Skeletal muscle tissue (tissue), 4 donors: ENCODE data around the gene USP34. TPM values are rescaled to one million over a fixed set of nuclear protein-coding genes. Genes with fewer than 3 reads are reported as not detected.

Experiments
- H3K27ac ChIP-seq: one replicate; pipeline ENCODE4 v1.7.0; 2013; ENCODE audit warnings: mild to moderate bottlenecking, low read depth, low read length, inconsistent platforms
- H3K27me3 ChIP-seq, 3 donors: one replicate each; pipeline ENCODE4 v1.7.0; 2013; ENCODE audit warnings: low read length in 3 of 3; ENCODE audit not compliant: control insufficient read depth in 3 of 3, insufficient read depth in 3 of 3
- H3K36me3 ChIP-seq, 3 donors: one replicate each; pipeline ENCODE4 v1.7.0; 2013; ENCODE audit warnings: low read length in 3 of 3; ENCODE audit not compliant: control insufficient read depth in 3 of 3, insufficient read depth in 3 of 3
- H3K4me1 ChIP-seq, 3 donors: one replicate each; pipeline ENCODE4 v1.7.0; 2013; ENCODE audit warnings: low read length in 3 of 3, mild to moderate bottlenecking in 3 of 3; ENCODE audit not compliant: control insufficient read depth in 3 of 3, insufficient read depth in 3 of 3
- H3K4me3 ChIP-seq, 3 donors: one replicate each; pipeline ENCODE4 v1.7.0; 2013; ENCODE audit warnings: low read length in 3 of 3
- H3K9ac ChIP-seq, 3 donors: one replicate each; pipeline ENCODE4 v1.7.0; 2013; ENCODE audit warnings: low read length in 3 of 3, mild to moderate bottlenecking in 3 of 3, moderate library complexity in 2 of 3, low read depth in 1 of 3
- H3K9me3 ChIP-seq, 3 donors: one replicate each; pipeline ENCODE4 v1.7.0; 2013; ENCODE audit warnings: low read length in 3 of 3; ENCODE audit not compliant: control insufficient read depth in 3 of 3
- total RNA-seq: library from RNA; depleted of rRNA; stranded (reverse); fragments of >200 nt; gene quantifications from one replicate; pipeline ENCODE4 v1.2.3, GENCODE V29; 2014
- donor health status: Osteomylitis.

USP34 gene
- total RNA-seq, 1 donor from 2014 or later, result 108 TPM

DNA sequence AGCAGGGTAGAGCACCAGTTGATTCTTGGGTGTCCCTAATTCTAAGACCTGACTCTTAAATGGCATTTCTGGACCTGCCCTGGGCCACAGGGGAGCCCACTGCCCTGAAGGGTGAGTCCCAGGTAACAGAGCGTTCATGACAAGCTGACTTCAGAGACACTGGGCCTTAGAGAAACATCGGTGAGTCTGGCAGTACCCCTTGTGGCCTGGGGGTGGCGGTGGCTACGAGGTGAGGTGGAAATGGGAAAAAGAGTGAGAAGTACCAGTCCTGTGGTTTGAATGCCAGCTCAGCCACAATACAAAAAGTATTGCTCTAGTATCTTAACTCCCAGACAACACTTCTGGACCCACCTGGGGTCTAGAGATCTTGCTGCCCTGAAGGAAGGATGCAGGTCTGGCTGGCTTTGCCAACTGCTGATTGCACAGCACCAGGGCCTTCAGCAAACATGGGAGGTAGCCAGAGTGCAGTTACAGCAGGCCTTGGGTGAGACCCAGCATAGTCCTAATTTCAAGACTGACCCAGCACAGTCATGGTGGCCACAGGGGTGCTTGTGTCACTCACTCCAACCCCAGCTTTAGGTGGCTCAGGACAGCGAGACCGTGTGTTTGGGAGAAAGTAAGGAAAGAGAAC, 44.5 kb downstream of the USP34 start:
- Histone ChIP-seq H3K4me1 (peaks cover 5 to 22% (median 11%) of the 10 kb centered on the region in 3 donors), H3K9ac (no peak overlapping the region), H3K36me3 (no peaks in the 10 kb centered on the region), H3K4me3 (no peak overlapping the region), H3K27me3 (no peaks in the 10 kb centered on the region), H3K9me3 (no peaks in the 10 kb centered on the region), H3K27ac (no peak overlapping the region)

DNA sequence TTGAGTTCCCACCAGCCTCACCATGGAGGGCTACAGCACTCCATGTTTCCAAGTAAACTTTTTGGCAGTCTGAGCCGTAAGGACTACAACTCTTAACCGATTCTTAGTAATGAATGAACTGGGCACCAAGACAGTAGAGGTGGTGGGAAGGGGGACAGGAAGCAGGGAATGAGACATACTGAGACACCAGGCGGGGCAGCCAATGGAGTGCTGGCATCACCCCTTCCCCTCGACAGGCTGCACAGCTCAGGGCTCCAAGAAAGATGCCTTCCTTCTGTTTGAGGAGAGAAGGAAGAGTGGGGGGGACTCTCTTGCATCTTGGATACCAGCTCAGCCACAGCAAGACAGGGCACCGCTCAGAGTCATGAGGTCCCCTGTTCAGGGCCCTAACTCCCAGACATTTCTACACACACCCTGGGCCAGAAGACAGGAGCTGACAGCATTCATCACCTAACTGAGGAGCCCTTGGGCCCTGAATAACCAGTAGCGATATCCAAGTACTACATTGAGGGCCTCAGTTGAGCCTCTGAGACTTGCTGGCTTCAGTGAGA, 45.2 kb downstream of the USP34 start:
- no peak overlapping the region for H3K27ac ChIP-seq
- no peaks in the 10 kb centered on the region for H3K27me3 ChIP-seq
- no peak overlapping the region for H3K9ac ChIP-seq
- H3K36me3 ChIP-seq, result no peaks in the 10 kb centered on the region
- no peaks in the 10 kb centered on the region for H3K9me3 ChIP-seq
- H3K4me3 ChIP-seq, result no peak overlapping the region
- H3K4me1 ChIP-seq, result peaks cover 7 to 22% (median 14%) of the 10 kb centered on the region in 3 donors

DNA sequence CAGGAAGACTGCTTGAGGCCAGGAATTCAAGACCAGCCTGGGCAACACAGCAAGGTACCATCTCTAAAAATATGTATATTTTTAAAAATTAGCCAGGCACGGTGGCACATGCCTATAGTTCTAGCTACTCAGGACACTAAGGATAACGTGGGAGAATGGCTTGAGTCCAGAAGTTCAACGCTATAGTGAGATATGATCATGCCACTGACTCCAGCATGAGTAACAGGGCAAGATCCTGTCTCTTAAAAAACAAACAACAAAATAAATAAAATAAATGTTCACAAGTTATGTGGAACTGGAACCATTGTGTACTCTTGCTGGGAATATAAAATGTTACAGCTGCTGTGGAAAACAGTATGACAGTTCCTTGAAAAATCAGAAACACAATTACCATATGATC, 47.2 kb downstream of the USP34 start:
- Histone ChIP-seq H3K4me1 (peaks cover 7 to 22% (median 14%) of the 10 kb centered on the region in 3 donors), H3K4me3 (no peak overlapping the region), H3K36me3 (no peaks in the 10 kb centered on the region), H3K9me3 (no peaks in the 10 kb centered on the region), H3K9ac (no peak overlapping the region), H3K27me3 (no peaks in the 10 kb centered on the region), H3K27ac (no peak overlapping the region)

DNA sequence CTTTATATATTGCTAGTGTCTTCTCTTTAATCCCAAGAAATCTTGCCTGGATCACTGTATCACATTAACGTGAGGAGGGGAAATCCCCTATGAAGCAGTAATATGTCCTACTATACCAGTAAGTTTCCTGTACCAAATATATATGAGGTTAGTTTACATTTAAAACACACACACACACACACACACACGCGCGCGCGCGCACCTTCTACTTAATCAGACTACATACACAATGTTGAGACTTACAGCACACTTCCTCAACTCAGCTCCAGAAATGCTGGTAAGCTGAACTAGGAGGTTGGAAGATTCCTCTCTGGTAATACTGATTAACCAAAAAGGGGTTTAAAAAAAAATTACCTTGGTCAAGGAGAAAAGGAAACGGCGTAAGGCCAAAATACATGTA, 49.3 kb downstream of the USP34 start:
- peaks cover 7 to 25% (median 14%) of the 10 kb centered on the region in 3 donors for H3K4me1 ChIP-seq
- no peak overlapping the region for H3K9ac ChIP-seq
- no peak overlapping the region for H3K4me3 ChIP-seq
- H3K9me3 ChIP-seq, result no peaks in the 10 kb centered on the region
- no peaks in the 10 kb centered on the region for H3K36me3 ChIP-seq
- H3K27me3 ChIP-seq, result no peaks in the 10 kb centered on the region
- H3K27ac ChIP-seq, result no peak overlapping the region

DNA sequence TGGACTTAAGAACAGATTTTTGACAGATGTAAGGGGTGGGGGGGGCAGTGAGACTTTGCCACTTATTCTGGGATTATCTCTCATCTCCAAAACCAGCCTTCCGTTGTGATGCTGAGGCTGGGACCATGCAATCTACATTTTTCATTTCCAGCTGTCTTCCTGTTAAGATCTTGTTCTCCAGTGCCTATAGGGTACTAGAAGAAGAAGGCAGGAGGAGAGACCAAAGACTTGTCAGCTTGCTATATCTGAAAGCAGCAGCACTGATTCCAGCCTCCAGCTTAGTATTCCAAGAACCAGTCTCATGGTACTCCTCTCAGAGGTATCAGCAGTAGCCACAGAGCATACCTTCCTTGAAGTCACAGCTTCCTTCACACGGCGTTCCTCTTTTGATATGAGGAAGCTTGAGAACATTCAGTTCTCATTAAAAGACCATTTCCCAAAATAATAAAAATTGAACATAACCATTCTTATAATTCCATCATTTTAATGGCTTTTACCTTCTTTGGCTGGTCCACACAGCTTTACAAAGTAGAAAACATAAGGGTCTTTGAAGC, 49.8 kb downstream of the USP34 start:
- no peak overlapping the region for H3K9ac ChIP-seq
- H3K4me1 ChIP-seq, result peaks cover 7 to 19% (median 11%) of the 10 kb centered on the region in 3 donors
- H3K27me3 ChIP-seq, result no peaks in the 10 kb centered on the region
- no peak overlapping the region for H3K4me3 ChIP-seq
- no peak overlapping the region for H3K27ac ChIP-seq
- H3K9me3 ChIP-seq, result no peaks in the 10 kb centered on the region
- H3K36me3 ChIP-seq, result no peaks in the 10 kb centered on the region

DNA sequence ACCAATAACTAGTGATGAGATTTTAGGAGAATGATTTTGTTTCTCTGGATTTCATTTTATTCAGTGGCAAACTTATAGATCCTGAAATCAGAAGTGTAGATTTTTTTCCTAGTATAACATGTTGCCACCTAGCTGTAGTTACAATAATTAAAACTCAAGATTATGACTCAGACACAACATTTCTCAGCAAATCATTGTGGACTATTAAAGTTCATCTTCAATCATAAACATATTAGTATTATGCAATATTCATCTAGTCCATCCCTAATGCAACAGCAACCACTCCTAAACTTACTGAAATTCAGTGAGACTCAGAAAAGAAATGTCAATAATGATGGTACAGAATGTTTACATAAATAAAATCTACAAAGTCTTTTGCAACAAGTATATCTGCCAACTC, 51.3 kb downstream of the USP34 start:
- Histone ChIP-seq H3K9me3 (no peaks in the 10 kb centered on the region), H3K27me3 (no peaks in the 10 kb centered on the region), H3K4me1 (peaks cover 11 to 12% (median 11%) of the 10 kb centered on the region in 3 donors), H3K36me3 (no peaks in the 10 kb centered on the region), H3K27ac (no peak overlapping the region), H3K9ac (no peak overlapping the region), H3K4me3 (no peak overlapping the region)

DNA sequence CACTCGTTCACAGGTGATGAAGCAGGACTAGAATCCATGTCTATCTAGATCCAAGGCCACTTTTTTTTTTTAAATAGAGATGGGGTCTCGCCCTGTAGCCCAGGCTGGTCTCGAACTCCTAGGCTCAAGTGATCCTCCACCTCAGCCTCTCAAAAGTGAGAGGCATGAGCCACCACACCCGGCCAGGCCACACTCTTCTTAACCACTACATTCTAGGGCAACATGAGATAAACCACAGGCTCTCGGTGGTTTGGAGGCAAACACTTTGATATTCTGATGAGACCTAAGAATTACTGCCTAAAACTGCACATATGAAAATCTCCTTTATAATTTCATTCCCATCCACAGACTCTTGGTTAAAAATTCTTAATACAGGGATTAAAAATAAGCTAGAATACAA, 51.8 kb downstream of the USP34 start:
- Histone ChIP-seq H3K36me3 (no peaks in the 10 kb centered on the region), H3K27ac (no peak overlapping the region), H3K27me3 (no peaks in the 10 kb centered on the region), H3K4me1 (peaks cover 11 to 12% (median 11%) of the 10 kb centered on the region in 3 donors), H3K4me3 (no peak overlapping the region), H3K9me3 (no peaks in the 10 kb centered on the region), H3K9ac (no peak overlapping the region)

DNA sequence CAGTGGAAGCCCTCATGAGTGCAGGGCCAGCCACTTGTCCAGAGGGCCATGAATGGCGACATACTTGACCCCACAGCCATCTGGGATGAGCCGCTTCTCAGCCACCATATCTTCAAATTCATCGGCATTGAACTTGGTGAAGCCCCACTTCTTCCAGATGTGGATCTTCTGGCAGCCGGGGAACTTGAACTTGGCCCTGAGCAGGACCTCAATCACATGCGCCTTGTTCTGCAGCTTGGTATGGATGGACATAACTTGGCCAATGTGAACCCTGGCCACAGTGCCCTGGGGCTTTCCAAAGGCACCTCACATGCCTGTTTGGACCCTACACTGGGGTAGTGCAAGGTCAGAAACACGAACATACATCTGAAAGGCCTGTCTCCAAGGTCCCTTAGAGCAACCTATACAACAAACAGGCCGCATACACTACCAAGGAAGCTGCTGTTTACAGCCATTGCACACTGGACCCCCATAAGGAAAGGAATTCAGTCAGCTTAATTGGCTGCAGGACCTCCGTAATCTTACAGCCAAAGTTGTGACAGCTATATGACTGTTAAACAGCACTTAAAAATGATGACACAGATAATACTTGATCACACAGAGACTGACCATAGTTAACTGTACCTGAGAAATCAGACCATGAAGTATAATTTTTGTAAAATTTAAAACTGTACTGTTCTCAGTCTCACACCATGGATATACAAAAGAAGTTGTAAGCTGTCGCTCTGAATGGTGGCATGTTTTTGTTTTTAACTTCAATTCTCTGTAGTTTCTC, 53.8 kb downstream of the USP34 start:
- Histone ChIP-seq H3K4me1 (peaks cover 8 to 11% (median 10%) of the 10 kb centered on the region in 3 donors), H3K9me3 (no peaks in the 10 kb centered on the region), H3K27me3 (no peaks in the 10 kb centered on the region), H3K9ac (no peak overlapping the region), H3K4me3 (no peak overlapping the region), H3K36me3 (no peaks in the 10 kb centered on the region), H3K27ac (no peak overlapping the region)

DNA sequence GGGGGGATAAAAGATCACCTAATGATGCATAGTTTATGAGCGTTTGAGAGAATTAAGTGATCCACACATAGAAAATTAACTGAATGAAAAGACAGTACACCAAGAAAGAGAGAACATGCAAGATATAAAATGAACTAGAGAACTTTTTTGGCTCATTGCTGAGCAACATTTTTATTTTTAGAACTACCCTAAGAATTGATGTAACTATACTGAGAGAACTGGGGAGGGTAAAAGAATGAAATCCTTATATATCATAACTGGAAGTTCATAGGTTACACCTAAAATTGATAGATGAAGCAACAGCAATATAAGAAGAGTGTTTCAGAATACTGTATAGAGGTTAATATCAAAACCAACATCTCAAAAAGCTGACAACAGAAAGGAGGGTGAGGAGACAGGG, 55.6 kb downstream of the USP34 start:
- Histone ChIP-seq H3K27me3 (no peaks in the 10 kb centered on the region), H3K9me3 (no peaks in the 10 kb centered on the region), H3K4me3 (no peak overlapping the region), H3K4me1 (peaks cover 5 to 7% (median 6%) of the 10 kb centered on the region in 3 donors), H3K27ac (no peak overlapping the region), H3K9ac (no peak overlapping the region), H3K36me3 (no peaks in the 10 kb centered on the region)

DNA sequence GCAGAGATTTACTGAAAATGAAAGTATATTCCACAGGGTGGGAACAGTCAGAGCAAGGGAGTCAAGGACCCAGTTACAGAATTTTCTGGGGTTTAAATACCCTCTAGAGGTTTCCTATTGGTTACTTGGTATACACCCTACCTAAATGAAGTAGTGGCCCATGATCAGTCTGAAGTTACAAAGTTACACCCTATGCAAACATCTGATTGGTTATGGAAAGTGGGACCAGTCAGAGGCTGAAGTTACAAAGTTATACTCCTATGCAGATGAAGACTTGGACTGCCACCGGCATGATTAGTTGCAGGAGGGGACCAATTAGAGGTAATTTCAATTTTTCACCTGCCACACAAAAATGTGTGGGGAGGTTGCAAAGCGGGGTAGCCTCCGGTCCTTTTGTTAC, 56.2 kb downstream of the USP34 start:
- Histone ChIP-seq H3K36me3 (no peaks in the 10 kb centered on the region), H3K9me3 (no peaks in the 10 kb centered on the region), H3K4me3 (no peak overlapping the region), H3K9ac (no peak overlapping the region), H3K4me1 (peaks cover 5 to 8% (median 7%) of the 10 kb centered on the region in 3 donors), H3K27me3 (no peaks in the 10 kb centered on the region), H3K27ac (no peak overlapping the region)
